Activated T-helper 2 cell treated with anti-CD3 and anti-CD28 coated beads, Interferon-gamma antibody, Interleukin-2, Interleukin-4, amounts not matched to agents 10 μg/mL and 5 μg/mL and 100 μg/mL, durations not matched to agents 14 hours and 24 hours and 36 hours (primary cell): ENCODE measurements around the gene CLIP2. TPM values are rescaled to one million over a fixed set of nuclear protein-coding genes. Genes with fewer than 3 reads are reported as not detected.
A peak's percentile ranks its signal among the peaks of the same experiment; 100 is the strongest.
"Not testable (repeated sequence)": the region's sequence is repeated elsewhere in the genome, so short reads cannot be mapped to it uniquely, and the experiment has no call there.

Experiments used
- DNase-seq: peaks from one replicate; pipeline ENCODE4 v3.0.0; 2021; ENCODE audit warnings: low spot score
- H3K27ac Mint-ChIP-seq: one replicate; pipeline ENCODE4 v1.8.0; 2021; ENCODE audit warnings: mixed read lengths
- H3K27me3 Mint-ChIP-seq: one replicate; pipeline ENCODE4 v1.8.0; 2021; ENCODE audit warnings: low read depth, mixed read lengths
- H3K36me3 Mint-ChIP-seq: one replicate; pipeline ENCODE4 v1.8.0; 2021; ENCODE audit warnings: low read depth, mixed read lengths
- H3K4me1 Mint-ChIP-seq: one replicate; pipeline ENCODE4 v1.8.0; 2021; ENCODE audit warnings: low read depth, mixed read lengths
- H3K4me3 Mint-ChIP-seq: one replicate; pipeline ENCODE4 v1.8.0; 2021; ENCODE audit warnings: low read depth, mild to moderate bottlenecking, moderate library complexity, mixed read lengths
- H3K9me3 Mint-ChIP-seq: one replicate; pipeline ENCODE4 v1.8.0; 2021; ENCODE audit warnings: mixed read lengths
- intact Hi-C: fragments of 100-400 bp; cut with micrococcal nuclease; formaldehyde crosslinking; loops from one replicate; pipeline ENCODE4 v1.15.1; 2023
- total RNA-seq: library from RNA; stranded (reverse); gene quantifications from 2 replicates; pipeline ENCODE4 v1.2.3, GENCODE V29; 2022

Gene CLIP2
- total RNA-seq: 2.1 and 2.7 TPM in 2 replicates

DNA sequence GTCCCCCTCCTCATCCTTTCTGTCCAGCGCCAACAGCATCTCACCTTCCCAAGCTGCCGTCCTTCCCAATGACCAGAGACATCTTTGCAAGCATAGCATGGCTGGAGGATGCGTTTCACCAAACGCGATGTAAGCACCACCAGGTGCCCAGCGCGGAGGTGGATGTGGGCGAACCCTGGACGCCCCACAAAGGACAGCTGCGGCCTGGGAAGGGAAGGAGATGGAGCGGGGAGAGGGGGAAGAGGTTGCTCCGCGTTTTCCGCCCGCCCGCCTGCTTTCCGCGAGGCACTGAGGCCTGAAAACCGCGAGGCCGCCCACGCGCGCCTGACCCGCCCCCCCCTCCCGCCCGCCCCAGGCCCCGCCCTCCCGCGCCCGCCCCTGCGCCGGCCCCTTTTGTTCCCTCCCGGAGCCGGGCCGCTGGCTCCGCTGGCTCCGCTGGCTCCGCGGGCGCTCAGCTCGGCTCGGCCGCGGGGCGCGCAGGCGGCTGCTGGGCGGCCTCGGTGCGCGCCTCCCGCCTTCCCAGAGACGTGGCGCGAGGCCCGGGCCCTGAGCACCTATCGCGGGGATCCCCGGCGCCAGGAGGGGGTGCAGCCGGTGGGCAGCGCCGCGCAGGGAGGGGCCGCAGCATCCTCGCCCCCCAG lies at the start of gene CLIP2:
TSS of gene CLIP2 (plus strand) at position 390 of the 641 bp plus-strand sequence. CDS start 28,140 bp downstream, outside the sequence.
- DNase-seq: peak; percentile 58
- Mint-ChIP-seq H3K9me3 (no peaks in the 10 kb centered on the region), H3K27ac (no peak within 1 kb of the TSS), H3K4me1 (peaks cover 15% of the 10 kb centered on the region), H3K4me3 (peak within 1 kb of the TSS; percentile 81), H3K36me3 (no peaks in the 10 kb centered on the region), H3K27me3 (peaks cover 37% of the 10 kb centered on the region)
- intact Hi-C loops: loop anchor here (1.0 kb wide), 1 partner anchor 19 kb away; no protein-coding TSS in a partner anchor

DNA sequence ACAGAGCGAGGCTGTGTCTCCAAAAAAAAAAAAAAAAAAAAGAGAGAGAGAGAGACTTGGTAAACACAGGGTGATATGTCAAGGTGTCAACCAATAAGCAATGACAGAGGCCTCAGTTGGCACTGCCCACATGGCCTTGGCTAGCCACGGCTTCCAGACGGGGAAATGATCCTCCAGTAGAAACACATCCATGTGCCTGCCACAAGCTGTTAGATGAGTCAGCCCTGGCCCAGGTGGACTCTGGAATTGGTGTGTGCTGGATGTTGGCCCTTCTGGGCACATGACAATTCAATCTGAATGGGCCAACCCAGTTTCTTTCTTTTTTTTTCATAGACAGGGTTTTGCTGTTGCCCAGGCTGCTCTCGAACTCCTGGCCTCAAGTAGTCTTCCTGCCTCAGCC lies 48.7 kb upstream of the CLIP2 start:
- intact Hi-C loops: no loop called here
- DNase-seq: no peak
- Mint-ChIP-seq H3K4me3 (no peak overlapping the region), H3K36me3 (peaks cover 66% of the 10 kb centered on the region), H3K9me3 (no peaks in the 10 kb centered on the region), H3K4me1 (peaks cover 14% of the 10 kb centered on the region), H3K27me3 (no peaks in the 10 kb centered on the region), H3K27ac (no peak overlapping the region)

DNA sequence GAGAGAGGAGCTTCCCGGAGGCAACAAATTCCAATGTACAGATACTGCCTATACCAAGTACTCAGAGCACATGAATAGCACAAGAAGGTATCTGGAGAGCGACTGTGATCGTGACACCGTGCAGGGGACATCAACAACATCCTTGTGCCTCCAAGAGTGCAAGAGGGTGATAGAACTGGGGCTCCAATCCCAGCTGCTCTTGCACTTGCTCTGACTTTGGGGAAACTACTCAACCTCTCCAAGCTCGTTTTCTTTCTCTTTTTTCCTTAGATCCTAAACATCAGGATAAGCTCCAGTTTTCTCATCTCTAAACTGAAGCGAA lies 47.1 kb upstream of the CLIP2 start:
- no peak for DNase-seq
- H3K9me3 Mint-ChIP-seq: no peaks in the 10 kb centered on the region
- no peaks in the 10 kb centered on the region for H3K27me3 Mint-ChIP-seq
- H3K27ac Mint-ChIP-seq: no peak overlapping the region
- H3K4me3 Mint-ChIP-seq: no peak overlapping the region
- peaks cover 59% of the 10 kb centered on the region for H3K36me3 Mint-ChIP-seq
- intact Hi-C loops: no loop called here
- H3K4me1 Mint-ChIP-seq: peaks cover 4% of the 10 kb centered on the region

DNA sequence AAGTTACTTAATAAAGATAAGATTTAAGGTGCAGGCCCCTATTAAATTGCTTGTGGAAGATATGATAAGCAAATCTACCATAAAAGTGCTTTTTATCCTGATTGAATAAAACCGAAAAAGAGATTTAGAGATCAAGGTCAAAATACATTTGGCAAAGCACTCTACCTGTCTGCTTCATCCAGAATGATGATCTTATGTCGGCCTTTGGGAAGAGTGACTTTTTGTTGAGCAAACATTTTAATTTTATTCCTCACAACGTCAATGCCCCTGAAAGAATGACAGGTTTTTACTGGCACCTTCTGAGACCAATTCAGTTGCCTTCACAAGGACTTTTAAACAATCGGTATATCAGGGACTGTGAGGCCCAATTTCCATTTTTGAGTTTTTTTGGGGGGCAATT lies 42.7 kb upstream of the CLIP2 start:
- Mint-ChIP-seq H3K4me1 (peaks cover 5% of the 10 kb centered on the region), H3K27me3 (no peaks in the 10 kb centered on the region), H3K9me3 (no peaks in the 10 kb centered on the region), H3K27ac (no peak overlapping the region), H3K36me3 (peaks cover 72% of the 10 kb centered on the region), H3K4me3 (no peak overlapping the region)
- intact Hi-C loops: no loop called here
- DNase-seq: no peak

DNA sequence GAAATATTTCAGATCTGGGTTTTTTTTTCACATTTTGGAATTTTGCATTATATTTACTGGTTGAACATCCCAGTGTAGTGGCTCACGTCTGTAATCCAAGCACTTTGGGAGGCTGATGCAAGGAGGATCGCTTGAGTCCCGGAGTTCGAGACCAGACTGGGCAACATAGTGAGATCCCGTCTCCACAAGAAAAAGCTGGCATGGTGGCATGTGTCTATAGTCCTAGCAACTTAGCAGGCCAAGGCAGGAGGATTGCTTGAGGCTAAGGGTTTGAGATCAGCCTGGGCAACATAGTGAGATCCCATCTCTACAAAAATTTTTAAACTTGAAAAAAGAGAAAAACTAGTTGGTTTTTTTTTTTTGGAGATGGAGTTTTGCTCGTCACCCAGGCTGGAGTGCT lies 41.1 kb upstream of the CLIP2 start:
- no peak overlapping the region for H3K27ac Mint-ChIP-seq
- intact Hi-C loops: no loop called here
- peaks cover 62% of the 10 kb centered on the region for H3K36me3 Mint-ChIP-seq
- H3K4me1 Mint-ChIP-seq: peaks cover 7% of the 10 kb centered on the region
- no peak overlapping the region for H3K4me3 Mint-ChIP-seq
- H3K27me3 Mint-ChIP-seq: no peaks in the 10 kb centered on the region
- H3K9me3 Mint-ChIP-seq: no peaks in the 10 kb centered on the region
- no peak for DNase-seq

DNA sequence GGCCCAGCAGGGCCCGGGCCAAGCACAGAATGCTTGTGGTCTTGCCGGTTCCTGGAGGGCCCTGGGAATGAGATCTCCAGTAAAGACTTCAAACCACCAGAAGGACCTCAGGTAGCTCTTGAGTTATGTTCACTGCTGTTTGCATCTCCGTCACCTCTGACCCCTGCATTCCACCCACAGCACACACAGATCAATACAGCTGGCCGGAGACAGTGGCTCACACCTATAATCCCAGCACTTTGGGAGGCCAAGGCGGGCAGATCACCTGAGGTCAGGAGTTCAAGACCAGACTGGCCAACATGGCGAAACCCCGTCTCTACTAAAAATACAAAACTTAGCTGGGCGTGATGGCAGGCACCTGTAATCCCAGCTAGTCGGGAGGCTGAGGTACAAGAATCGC lies 40.1 kb upstream of the CLIP2 start:
- H3K27ac Mint-ChIP-seq, H3K27me3 Mint-ChIP-seq, H3K4me3 Mint-ChIP-seq, H3K4me1 Mint-ChIP-seq, intact Hi-C loops, H3K9me3 Mint-ChIP-seq, DNase-seq: not testable (repeated sequence)
- peaks cover 59% of the 10 kb centered on the region for H3K36me3 Mint-ChIP-seq

DNA sequence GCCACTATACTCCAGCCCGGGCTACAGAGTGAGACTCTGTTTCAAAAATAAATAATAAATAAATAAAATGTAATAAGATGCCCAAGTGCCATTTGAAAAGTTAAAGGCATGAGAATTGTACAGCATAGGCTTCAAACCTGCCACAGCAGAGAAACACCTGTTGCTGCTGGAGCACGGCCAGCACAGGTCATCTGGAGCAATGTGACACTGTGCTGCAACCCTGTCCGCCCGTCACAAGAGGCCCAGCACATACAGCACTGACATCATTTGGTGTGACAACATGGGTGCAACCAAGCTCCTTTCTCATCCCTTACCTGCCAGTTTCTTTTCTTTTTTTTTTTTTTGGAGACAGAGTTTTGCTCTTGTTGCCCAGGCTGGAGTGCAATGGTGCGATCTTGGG lies 36.3 kb upstream of the CLIP2 start:
- no peak for DNase-seq
- no peaks in the 10 kb centered on the region for H3K27me3 Mint-ChIP-seq
- H3K9me3 Mint-ChIP-seq: no peaks in the 10 kb centered on the region
- H3K36me3 Mint-ChIP-seq: peaks cover 42% of the 10 kb centered on the region
- peak overlapping the region; percentile 96 for H3K4me3 Mint-ChIP-seq
- peaks cover 17% of the 10 kb centered on the region for H3K4me1 Mint-ChIP-seq
- H3K27ac Mint-ChIP-seq: peak overlapping the region; percentile 91
- intact Hi-C loops: loop anchor here (5.0 kb wide), 1 partner anchor 46 kb away; no protein-coding TSS in a partner anchor

DNA sequence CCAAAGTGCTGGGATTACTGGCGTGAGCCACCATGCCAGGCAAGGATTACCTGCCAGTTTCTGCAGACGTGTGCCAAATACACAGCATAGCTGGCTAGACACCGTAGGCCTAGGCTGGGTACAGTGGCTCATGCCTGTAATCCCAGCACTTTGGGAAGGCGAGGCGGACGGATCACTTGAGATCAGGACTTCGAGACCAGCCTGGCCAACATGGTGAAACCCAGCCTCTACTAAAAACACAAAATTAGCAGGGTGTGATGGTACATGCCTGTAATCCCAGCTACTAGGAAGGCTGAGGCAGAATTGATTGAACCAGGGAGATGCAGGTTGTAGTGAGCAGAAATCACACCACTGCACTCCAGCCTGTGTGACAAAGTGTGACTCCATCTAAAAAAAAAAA lies 35.9 kb upstream of the CLIP2 start:
- peaks cover 38% of the 10 kb centered on the region for H3K36me3 Mint-ChIP-seq
- no peaks in the 10 kb centered on the region for H3K9me3 Mint-ChIP-seq
- intact Hi-C loops: loop anchor here (5.0 kb wide), 1 partner anchor 46 kb away; no protein-coding TSS in a partner anchor
- peaks cover 17% of the 10 kb centered on the region for H3K4me1 Mint-ChIP-seq
- peak overlapping the region; percentile 96 for H3K4me3 Mint-ChIP-seq
- peak overlapping the region; percentile 91 for H3K27ac Mint-ChIP-seq
- H3K27me3 Mint-ChIP-seq: no peaks in the 10 kb centered on the region
- no peak for DNase-seq

DNA sequence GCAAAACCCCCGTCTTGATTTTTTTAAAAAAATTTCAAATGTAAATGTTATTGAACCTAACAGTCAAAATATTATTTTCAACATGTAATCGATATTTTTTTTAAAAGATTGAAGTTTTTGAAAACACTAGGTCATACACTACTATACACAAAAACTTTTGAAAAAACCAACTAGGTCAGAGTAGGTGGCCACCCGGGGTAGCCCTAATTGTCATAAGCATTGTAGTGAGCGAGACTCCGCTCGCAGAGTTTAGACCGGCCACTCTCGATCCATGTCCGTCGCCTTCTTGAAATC lies 35.4 kb upstream of the CLIP2 start:
- peaks cover 17% of the 10 kb centered on the region for H3K4me1 Mint-ChIP-seq
- no peaks in the 10 kb centered on the region for H3K27me3 Mint-ChIP-seq

DNA sequence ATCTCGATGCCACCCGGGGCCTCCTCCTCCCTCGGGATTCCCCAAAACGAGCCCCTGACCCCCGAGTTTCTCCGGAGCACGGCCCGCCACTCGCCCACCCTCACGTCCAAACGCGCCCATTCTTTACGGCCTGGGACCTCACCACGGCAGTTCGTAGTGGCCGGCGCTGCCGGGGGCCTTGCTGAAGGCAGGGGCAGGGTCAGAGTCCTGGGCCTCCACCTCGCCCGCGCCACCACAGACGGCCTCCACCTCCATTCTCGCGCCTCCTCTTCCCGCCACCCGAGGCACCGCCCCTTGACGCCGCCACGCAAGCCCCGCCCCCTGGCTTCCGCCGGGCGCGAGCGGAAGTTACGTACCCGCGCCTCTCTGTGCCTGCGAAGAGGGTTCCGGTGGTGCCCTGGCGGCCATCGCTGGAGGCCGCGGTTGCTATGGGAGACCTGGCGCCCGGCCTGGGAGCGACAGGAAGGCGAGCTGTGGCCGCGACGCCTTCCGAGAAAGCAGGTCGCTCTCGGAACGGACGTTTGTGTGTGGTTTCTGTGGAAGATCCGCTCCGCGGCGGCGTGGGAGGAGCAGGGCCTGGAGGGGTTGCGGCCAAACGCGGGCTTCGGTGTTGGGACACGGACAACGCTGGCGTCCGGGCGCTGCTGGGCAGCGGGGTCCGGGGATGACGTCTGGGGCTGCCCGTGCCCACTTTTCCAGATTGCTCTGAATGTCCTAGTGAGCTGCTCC lies 34.9 kb upstream of the CLIP2 start, which contains the start of gene RFC2:
TSS of gene RFC2 (minus strand) at position 271 of the 729 bp plus-strand sequence. CDS start at position 255, 16 bp downstream.
- intact Hi-C loops: loop anchor here (1.0 to 5.0 kb wide), 3 partner anchors 47 to 198 kb away; partner anchors contain the start of gene EIF4H

More for the DNA sequence above, 35.4 kb upstream of the CLIP2 start:
- DNase-seq: no peak
- H3K36me3 Mint-ChIP-seq: peaks cover 34% of the 10 kb centered on the region
- intact Hi-C loops: loop anchor here (1.0 to 5.0 kb wide), 3 partner anchors 46 to 199 kb away; partner anchors contain the start of gene EIF4H
- H3K9me3 Mint-ChIP-seq: no peaks in the 10 kb centered on the region
- peak overlapping the region; percentile 96 for H3K4me3 Mint-ChIP-seq
- peak overlapping the region; percentile 91 for H3K27ac Mint-ChIP-seq

DNA sequence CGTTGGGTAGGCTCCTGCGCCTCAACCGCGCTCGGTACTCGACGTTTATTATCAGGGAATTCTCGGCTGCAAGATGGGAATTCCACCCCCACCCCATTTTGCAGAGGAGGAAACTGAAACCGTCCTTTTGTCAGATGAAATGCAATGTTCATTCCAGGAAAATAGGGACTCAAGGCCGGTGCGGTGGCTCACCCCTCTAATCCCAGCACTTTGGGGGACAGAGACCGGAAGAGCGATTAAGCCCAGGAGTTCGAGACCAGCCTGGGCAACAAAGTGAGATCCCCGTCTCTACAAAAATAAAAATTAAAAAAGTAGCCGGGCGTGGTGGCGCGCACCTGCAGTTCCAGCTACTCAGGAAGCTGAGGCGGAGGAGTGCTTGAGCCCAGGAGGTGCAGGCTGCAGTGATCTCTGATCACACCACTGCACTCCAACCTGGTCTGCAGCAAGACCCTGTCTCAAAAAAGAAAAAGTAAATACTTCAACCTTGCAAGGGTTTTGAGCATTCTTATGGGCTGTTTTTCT lies 34.3 kb upstream of the CLIP2 start:
- Mint-ChIP-seq H3K9me3 (no peaks in the 10 kb centered on the region), H3K4me1 (peaks cover 17% of the 10 kb centered on the region), H3K4me3 (peak overlapping the region; percentile 96), H3K36me3 (peaks cover 24% of the 10 kb centered on the region), H3K27me3 (no peaks in the 10 kb centered on the region), H3K27ac (peak overlapping the region; percentile 91)
- DNase-seq: no peak
- intact Hi-C loops: loop anchor here (1.0 to 5.0 kb wide), 3 partner anchors 48 to 197 kb away; partner anchors contain the start of gene EIF4H

More for the DNA sequence above, 34.9 kb upstream of the CLIP2 start, which contains the start of gene RFC2:
- Mint-ChIP-seq H3K36me3 (peaks cover 30% of the 10 kb centered on the region), H3K4me3 (peak within 1 kb of the TSS; percentile 96), H3K4me1 (peaks cover 17% of the 10 kb centered on the region), H3K27ac (peak within 1 kb of the TSS; percentile 91), H3K9me3 (no peaks in the 10 kb centered on the region), H3K27me3 (no peaks in the 10 kb centered on the region)
- peak; percentile 97 for DNase-seq

DNA sequence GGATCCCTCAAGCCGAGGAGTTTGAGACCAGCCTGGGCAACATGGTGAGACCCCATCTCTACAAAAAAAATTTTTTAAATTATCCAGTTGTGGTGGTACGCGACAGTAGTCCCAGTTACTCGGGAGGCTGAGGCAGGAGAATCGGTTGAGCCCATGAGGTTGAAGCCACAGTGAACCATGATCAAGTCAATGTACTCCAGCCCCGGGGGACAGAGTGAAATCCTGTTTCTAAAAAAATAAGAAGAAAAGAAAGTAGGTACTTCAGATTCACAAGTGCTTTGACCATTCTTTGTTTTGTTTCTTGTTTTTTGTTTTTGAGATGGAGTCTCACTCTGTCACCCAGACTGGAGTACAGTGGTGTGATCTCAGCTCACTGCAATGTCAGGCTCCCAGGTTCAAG lies 33.7 kb upstream of the CLIP2 start:
- intact Hi-C loops: loop anchor here (2.0 kb wide), 1 partner anchor 81 kb away; the partner anchor contains the start of gene EIF4H
- H3K9me3 Mint-ChIP-seq, H3K27ac Mint-ChIP-seq, H3K27me3 Mint-ChIP-seq, DNase-seq: not testable (repeated sequence)
- Mint-ChIP-seq H3K4me3 (peak overlapping the region; percentile 96), H3K4me1 (peaks cover 15% of the 10 kb centered on the region), H3K36me3 (peaks cover 20% of the 10 kb centered on the region)
